Loucy (cell line): ENCODE results near the gene GPR137.

ENCODE experiments used
- H2AFZ ChIP-seq: fragments of 200-600 bp; sonication (generic); 2 replicates; pipeline ENCODE4 v1.6.0; 2016; ENCODE audit warnings: antibody characterized with exemption, mild to moderate bottlenecking, low read length, moderate library complexity
- H3F3A ChIP-seq: fragments of 200-600 bp; 2 replicates; pipeline ENCODE4 v1.6.0; 2016; ENCODE audit warnings: antibody characterized with exemption, low read depth, mild to moderate bottlenecking
- H3K27me3 ChIP-seq: fragments of 200-600 bp; sonication (generic); 2 replicates; pipeline ENCODE4 v1.6.1; 2014; ENCODE audit warnings: low read length, mild to moderate bottlenecking; ENCODE audit not compliant: insufficient read depth, poor library complexity, severe bottlenecking
- H3K36me3 ChIP-seq: fragments of 200-600 bp; sonication (generic); 2 replicates; pipeline ENCODE4 v1.6.1; 2016; ENCODE audit warnings: low read length; ENCODE audit not compliant: insufficient read depth
- H3K4me1 ChIP-seq: fragments of 200-600 bp; sonication (generic); 2 replicates; pipeline ENCODE4 v1.5.1; 2014; ENCODE audit warnings: low read length, mild to moderate bottlenecking; ENCODE audit not compliant: insufficient read depth, poor library complexity, severe bottlenecking
- H3K4me2 ChIP-seq: fragments of 200-600 bp; sonication (generic); 2 replicates; pipeline ENCODE4 v1.6.0; 2014; ENCODE audit warnings: antibody characterized with exemption, low read length, low read depth, mild to moderate bottlenecking; ENCODE audit not compliant: poor library complexity, severe bottlenecking
- H3K4me3 ChIP-seq: fragments of 200-600 bp; sonication (generic); 2 replicates; pipeline ENCODE4 v1.5.1; 2014; ENCODE audit warnings: low read length, mild to moderate bottlenecking, mixed read lengths; ENCODE audit not compliant: poor library complexity, severe bottlenecking
- H3K79me2 ChIP-seq: fragments of 200-600 bp; sonication (generic); 2 replicates; pipeline ENCODE4 v1.6.1; 2014; ENCODE audit warnings: low read length; ENCODE audit not compliant: insufficient read depth
- H3K9ac ChIP-seq: fragments of 200-600 bp; sonication (generic); 2 replicates; pipeline ENCODE4 v1.6.0; 2014; ENCODE audit warnings: mild to moderate bottlenecking, low read depth, low read length, moderate library complexity; ENCODE audit not compliant: poor library complexity, severe bottlenecking
- H3K9me2 ChIP-seq: fragments of 200-600 bp; sonication (generic); replicated peaks from 2 replicates; pipeline ENCODE4 v1.6.1; 2016; ENCODE audit warnings: low read depth, low read length, mixed read lengths
- H3K9me3 ChIP-seq: fragments of 200-600 bp; sonication (generic); 2 replicates; pipeline ENCODE4 v1.6.1; 2014; ENCODE audit warnings: mild to moderate bottlenecking, antibody characterized with exemption, low read length, low read depth; ENCODE audit not compliant: insufficient read depth
- H4K20me1 ChIP-seq: fragments of 200-600 bp; sonication (generic); 2 replicates; pipeline ENCODE4 v1.6.0; 2014; ENCODE audit warnings: antibody characterized with exemption, low read length, mild to moderate bottlenecking; ENCODE audit not compliant: insufficient read depth, poor library complexity, severe bottlenecking
- CTCF ChIP-seq: fragments of 200-600 bp; sonication (generic); conservative IDR thresholded peaks from 2 replicates; pipeline ENCODE4 v1.5.1; 2014; ENCODE audit warnings: mild to moderate bottlenecking, antibody characterized with exemption, low read length
- EZH2phosphoT487 ChIP-seq: fragments of 200-600 bp; IDR thresholded peaks from 2 replicates; pipeline ENCODE4 v1.6.1; 2018; ENCODE audit warnings: antibody characterized with exemption, mild to moderate bottlenecking, moderate library complexity, borderline replicate concordance

The GPR137 gene

GRCh38 chr11:64269540-64270220 lies 16.0 kb upstream of the GPR137 start:
- peaks cover 6% of the 10 kb centered on the region; the same call in 1 of the 2 replicates for H3F3A ChIP-seq
- no peaks in the 10 kb centered on the region for H3K27me3 ChIP-seq
- no peaks in the 10 kb centered on the region for H3K9me2 ChIP-seq
- no peaks in the 10 kb centered on the region for H4K20me1 ChIP-seq
- no peaks in the 10 kb centered on the region for H3K9me3 ChIP-seq
- peak overlapping the region; percentile 74 for H3K4me3 ChIP-seq
- no peak for TF ChIP-seq EZH2phosphoT487
- TF ChIP-seq CTCF: peak; percentile 31
- H3K36me3 ChIP-seq: no peaks in the 10 kb centered on the region
- peak overlapping the region; percentile 99 for H3K4me2 ChIP-seq
- H3K79me2 ChIP-seq: no peaks in the 10 kb centered on the region; the same call in 1 of the 2 replicates
- H2AFZ ChIP-seq: peak overlapping the region; percentile 77
- peaks cover 27% of the 10 kb centered on the region for H3K4me1 ChIP-seq
- peak overlapping the region; percentile 87 for H3K9ac ChIP-seq

GRCh38 chr11:64275031-64275800 lies 10.4 kb upstream of the GPR137 start:
- Histone ChIP-seq H3K9ac (no peak overlapping the region), H3K9me2 (no peaks in the 10 kb centered on the region), H3K4me2 (no peak overlapping the region), H2AFZ (no peak overlapping the region), H3F3A (no peaks in the 10 kb centered on the region), H3K27me3 (no peaks in the 10 kb centered on the region), H4K20me1 (no peaks in the 10 kb centered on the region), H3K36me3 (no peaks in the 10 kb centered on the region), H3K4me3 (no peak overlapping the region), H3K4me1 (peaks cover 14% of the 10 kb centered on the region), H3K79me2 (no peaks in the 10 kb centered on the region; the same call in 1 of the 2 replicates), H3K9me3 (no peaks in the 10 kb centered on the region)
- TF ChIP-seq CTCF: no peak
- no peak for TF ChIP-seq EZH2phosphoT487

GRCh38 chr11:64275841-64276240 lies 9.8 kb upstream of the GPR137 start:
- H4K20me1 ChIP-seq: no peaks in the 10 kb centered on the region
- H3K9me3 ChIP-seq: no peaks in the 10 kb centered on the region
- no peaks in the 10 kb centered on the region for H3F3A ChIP-seq
- peaks cover 14% of the 10 kb centered on the region for H3K4me1 ChIP-seq
- no peak overlapping the region for H3K4me3 ChIP-seq
- TF ChIP-seq CTCF (no peak), EZH2phosphoT487 (no peak)
- H3K27me3 ChIP-seq: no peaks in the 10 kb centered on the region
- no peak overlapping the region for H2AFZ ChIP-seq
- H3K79me2 ChIP-seq: no peaks in the 10 kb centered on the region; the same call in 1 of the 2 replicates
- H3K4me2 ChIP-seq: no peak overlapping the region
- no peaks in the 10 kb centered on the region for H3K9me2 ChIP-seq
- no peak overlapping the region for H3K9ac ChIP-seq
- H3K36me3 ChIP-seq: no peaks in the 10 kb centered on the region
